HG03354 (cell line): ENCODE measurements around the gene OR5AU1.
"Not testable (repeated sequence)": the region's sequence is repeated elsewhere in the genome, so short reads cannot be mapped to it uniquely, and the experiment has no call there.

Experiments used
- ATAC-seq: cut with Tn5 transposase; IDR thresholded peaks from one replicate; pipeline ENCODE4 v1.9.1; 2021; ENCODE audit warnings: mild to moderate bottlenecking; ENCODE audit not compliant: unreplicated experiment, poor library complexity, severe bottlenecking

Gene OR5AU1

DNA sequence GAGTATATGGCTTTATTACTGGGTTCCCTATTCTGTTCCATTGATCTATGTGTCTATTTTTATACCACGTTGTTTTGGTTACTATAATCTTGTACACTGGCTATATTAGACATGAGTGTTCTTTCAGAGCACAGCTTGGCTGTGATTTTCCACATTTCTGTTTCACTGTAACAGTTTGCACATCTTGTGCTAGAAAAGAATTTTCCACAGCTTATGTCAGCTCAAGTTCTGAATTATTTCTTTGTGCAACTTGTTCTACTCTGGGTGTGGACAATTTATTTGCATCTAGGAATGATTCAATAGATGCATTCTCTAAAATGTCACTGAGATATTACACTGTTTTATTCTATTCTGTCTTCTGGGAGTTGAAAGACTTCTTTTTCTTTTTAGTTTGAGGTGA lies 28.4 kb upstream of the OR5AU1 start:
- no peak for ATAC-seq

DNA sequence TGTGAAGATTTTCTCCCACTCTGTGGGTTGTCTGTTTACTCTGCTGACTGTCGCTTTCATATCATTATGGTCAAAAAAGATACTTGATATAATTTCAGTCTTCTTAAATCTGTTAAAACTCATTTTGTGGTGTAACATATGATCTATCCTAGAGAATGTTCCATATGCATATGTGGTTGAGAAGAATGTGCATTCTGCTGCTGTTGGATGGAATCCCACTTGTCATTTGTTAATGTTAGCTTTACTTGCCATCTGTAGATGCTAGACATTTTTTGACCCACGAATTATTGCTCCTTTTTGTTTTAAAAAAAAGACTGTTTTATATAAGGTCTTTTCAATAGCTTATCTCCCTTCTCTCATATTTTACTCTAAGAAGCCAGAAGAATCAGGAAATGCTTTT lies 26.3 kb upstream of the OR5AU1 start:
- no peak for ATAC-seq

DNA sequence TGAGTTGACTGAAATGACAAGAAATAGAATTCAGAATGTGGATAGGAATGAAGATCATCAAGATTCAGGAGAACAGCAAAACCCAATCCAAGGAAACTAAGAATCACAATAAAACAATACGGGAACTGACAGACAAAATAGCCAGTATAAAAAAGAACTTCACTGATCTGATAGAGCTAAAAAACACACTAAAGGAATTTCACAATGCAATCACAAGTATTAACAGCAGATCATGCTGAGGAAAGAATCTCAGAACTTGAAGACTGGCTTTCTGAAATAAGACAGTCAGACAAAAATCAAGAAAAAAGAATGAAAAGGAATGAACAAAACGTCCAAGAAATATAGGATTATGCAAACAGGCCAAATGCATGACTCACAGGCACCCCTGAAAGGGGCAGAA lies 15.3 kb upstream of the OR5AU1 start:
- no peak for ATAC-seq

DNA sequence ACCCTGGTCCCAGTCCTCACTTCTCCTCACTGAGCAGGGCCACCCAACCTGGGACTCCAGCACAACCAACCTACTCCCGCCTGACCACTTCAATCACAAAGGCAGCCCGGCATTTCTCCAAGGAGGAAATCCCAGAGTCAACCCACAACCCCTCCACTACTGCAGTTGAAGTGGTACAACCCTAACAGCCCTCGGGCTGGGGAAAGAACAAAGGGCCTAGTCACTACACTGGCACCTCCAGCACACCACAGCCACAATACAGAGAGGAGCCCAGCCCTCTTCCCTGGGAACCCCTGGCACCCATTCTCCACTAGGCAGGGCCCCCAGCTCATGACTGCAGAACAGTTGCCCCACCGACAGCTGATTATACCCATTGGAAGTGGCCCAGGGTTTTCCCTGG lies 13.7 kb upstream of the OR5AU1 start:
- no peak for ATAC-seq

DNA sequence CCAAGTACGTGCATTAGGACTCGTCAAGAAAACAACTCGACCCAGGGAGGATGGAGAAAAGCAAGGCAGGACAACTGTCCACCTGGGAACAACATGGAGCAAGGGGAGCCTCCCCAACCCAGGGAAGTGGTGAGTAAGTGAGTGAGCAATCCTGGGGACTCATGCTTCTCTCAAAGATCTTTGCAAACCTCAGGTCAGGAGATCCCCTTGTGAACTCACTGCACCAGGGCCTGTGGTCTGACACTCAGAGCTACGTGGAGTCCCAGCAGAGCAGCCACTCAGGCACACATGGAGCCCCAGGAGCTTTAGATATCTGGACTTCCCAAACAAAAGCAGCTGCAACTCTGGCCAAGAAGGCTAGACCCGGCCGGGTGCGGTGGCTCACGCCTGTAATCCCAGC lies 12.2 kb upstream of the OR5AU1 start:
- no peak for ATAC-seq

DNA sequence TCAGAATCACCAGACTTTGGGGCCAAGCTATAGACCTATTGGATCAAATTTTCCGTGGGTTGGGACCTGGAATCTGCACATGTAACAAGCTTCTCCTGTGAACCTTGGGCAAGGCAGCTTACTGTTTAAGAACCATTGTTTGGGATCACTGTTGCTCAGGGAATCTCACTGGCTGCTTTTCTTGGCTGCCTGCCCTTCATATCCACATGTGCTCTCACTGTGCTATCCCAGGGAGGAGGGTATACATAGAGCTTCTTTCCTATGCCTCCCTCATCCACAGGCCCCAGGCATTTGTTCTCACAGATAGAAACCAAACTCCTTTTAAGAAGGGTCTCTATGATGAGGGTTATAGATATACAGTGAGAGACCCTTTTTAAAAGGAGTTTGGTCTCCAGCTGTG lies 9.8 kb upstream of the OR5AU1 start:
- ATAC-seq: not testable (repeated sequence)

DNA sequence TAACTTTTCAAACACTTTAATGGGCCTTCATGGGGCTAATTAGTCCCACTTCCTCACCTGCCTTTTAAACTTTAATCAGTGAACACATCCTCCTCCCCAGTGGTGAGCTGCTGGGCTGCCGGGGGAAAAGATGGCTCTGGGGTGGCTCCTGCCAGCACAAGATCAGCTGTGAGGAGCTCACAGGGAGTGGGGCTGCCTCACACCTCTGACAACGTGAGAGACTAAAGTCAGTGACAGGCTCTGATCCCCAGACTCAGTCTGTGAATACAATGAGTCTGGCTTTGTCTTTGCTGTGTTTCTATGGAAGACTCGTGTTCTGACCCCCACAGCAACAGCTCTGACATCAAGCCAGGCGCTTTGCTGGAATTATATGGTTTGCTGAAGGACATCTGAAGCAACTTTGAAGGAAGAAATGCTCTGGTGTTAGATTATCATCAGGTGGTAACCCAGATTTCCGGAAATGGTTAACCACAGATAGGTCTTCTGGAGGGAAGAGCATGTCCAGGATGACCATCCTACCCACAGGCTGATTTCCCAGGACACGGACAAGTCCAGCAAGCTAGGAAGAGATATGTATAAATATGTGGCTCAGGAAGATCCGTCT lies 9.2 kb upstream of the OR5AU1 start:
- ATAC-seq: not testable (repeated sequence)

DNA sequence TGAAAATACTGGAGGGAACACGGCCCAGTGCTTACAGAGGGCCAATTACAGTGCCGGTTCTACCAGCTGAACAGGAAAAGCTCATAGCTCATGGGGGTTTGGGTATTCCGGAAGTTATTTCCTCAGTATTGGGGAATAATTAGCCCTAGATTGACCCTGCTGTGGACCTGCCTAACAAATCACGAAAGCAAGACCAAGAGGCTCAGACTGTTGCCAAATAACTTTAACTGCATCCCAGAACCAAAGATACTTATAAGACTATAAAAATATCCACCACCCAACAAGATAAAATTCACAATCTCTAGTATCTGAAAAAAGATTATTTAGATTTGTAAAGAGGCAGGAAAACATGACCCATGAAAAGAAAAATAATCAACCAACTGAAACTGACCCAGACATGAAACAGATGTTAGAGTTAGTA lies 8.0 kb upstream of the OR5AU1 start:
- no peak for ATAC-seq

DNA sequence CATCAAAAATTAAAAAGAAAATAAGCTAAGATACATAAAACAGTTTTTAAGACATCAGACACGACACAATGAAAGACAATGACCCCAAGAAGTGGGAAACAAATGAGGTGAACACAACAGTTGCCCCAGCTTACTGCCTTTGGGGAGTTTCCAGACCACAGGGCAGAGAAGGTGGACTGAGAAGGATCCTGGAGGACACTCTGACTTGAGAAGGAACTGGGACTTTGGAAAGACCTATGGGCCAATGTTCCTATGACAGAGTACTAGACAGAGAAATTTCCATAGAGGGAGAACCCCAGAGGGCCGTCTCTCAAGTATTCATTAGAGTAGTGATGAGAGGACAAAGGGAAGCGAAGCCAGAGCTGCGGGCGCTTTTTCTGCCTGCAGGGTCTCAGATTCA lies 6.2 kb upstream of the OR5AU1 start:
- ATAC-seq: no peak

DNA sequence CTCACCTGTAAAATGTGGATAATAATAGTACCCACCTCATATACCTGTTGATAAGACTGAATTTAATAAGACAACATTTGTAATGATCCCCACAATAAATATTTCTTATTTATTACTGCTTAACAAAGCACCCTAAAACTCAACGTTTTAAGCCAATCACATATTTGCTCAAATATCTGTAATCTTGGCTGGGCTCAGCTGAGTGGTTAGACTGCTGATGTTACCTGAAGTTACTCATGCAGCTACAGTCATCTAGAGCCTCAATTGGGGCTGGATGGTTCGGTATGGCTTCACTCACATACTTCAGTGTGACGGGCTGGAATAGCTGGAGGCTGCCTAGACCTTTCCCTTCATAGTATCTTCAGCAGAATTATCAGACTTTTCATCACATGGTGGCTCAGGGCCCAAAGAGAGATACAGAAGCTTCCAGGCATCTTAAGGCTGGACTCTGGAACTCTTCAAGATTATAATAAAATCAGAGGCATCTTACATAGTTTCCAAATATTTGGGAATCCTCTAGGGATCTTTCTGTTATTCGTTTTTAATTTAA lies 4.3 kb upstream of the OR5AU1 start:
- ATAC-seq: no peak

DNA sequence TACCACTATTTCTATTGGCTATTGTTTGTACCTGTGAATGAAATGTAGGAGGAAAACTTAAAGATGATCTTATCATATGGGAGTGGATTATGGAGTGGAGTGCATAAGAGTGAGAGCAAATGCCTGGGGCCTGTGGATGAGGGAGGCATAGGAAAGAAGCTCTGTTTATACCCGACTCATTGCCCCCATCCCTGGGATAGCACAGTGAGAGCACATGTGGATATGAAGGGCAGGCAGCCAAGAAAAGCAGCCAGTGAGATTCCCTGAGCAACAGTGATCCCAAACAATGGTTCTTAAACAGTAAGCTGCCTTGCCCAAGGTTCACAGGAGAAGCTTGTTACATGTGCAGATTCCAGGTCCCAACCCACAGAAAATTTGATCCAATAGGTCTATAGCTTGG lies 2.3 kb upstream of the OR5AU1 start:
- ATAC-seq: not testable (repeated sequence)

DNA sequence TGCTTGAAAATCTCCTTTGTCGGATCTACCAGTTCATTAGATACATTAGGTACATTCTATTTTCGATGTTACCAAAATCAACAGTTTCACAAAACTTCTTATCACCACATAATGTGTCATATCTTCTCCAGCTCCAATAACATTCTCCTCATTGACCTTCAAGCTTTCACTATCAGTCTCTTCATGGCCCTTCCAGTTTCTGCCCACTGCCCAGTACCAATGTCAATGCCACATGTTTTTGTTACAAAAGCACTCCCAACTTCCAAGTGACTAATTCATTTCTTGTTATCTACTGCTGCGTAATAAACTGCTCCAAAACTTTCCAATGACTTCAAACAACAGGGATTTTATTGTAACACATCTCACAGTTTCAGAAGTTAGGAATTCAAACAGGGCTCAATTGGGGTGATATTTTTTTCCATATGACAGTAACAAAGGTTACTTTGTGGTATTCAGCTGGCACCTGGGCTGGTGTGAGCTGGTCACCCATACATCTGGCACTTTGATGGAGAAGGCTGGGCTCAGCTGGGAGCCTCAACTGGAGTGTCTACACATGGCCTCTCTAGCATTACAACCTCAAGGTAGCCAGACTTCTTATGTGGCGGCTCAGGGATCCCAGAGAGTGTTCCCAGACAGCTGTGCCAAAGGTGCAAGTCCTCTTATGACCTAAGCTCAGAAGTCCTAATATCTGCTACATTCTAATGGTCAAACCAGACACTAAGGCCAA lies 6.1 kb downstream of the OR5AU1 start:
- ATAC-seq: no peak

DNA sequence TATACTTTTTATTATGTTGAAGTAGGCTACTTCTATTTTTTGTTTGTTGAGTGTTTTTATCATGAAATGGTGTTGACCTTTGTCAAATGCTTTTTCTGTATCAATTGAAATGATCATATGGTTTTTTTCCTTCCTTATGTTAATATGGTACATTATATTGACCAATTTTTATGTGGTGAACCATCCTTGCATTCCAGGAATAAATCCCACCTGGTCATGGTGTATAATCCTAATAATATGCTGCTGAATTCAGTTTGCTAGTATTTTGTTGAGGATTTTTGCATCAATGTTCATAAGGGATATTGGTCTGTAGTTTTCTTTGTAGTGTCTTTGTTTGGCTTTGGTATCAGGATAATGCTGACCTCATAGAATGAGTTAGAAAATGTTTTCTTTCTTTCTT lies 10.4 kb downstream of the OR5AU1 start:
- no peak for ATAC-seq

DNA sequence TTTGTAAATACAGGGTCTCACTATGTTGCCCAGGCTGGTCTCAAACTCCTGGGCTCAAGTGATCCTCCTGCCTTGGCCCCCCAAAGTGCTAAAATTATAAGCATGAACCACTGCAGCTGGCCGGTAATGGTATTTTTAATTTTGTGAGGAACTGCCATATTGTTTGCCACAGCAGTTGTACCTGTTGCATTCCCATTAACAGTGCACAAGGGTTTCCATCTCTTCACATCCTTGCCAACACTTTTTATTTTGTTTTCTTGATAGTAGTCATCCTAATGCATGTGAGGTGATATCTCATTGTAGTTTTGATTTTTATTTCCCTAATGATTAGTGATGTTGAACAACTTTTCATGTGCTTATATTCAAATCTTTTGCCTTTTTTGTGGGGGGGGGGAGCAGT lies 13.5 kb downstream of the OR5AU1 start:
- ATAC-seq: no peak

DNA sequence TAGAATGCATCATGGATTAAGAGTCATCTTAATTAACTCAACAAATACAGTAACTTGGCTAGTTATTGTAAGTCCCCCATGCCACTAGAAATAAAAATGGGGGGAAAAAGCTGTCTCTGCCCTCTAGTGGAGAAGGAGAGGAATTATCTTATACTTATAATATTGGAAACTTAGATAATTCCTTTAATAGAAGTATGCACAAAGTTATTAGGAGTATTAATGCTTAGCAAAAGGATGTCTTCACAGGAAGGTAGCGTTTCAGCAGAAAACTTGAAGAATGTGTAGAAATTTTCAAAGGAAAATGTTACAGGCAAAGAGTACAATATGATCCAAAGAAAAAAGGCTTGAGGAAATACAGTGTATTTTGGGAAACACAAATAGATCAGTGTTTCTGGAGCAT lies 19.8 kb downstream of the OR5AU1 start:
- ATAC-seq: no peak

DNA sequence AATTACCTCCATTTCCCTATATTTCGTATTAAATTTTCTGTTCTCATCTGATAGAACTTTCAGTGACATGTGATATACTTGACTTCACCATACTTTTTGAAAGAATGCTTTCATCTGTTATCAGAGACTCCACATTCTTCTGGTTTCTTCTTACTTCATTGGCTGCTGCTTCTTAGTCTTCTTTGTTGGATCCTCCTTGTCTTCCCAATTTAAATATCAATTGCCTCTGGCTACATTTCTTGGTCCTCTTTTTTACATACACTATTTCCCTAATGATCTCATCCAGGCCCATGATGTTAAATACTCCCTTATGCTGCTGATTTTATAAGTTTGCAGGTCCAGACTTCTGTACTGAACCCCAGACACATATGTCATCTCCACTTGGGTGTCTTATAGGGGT lies 22.0 kb downstream of the OR5AU1 start:
- no peak for ATAC-seq

DNA sequence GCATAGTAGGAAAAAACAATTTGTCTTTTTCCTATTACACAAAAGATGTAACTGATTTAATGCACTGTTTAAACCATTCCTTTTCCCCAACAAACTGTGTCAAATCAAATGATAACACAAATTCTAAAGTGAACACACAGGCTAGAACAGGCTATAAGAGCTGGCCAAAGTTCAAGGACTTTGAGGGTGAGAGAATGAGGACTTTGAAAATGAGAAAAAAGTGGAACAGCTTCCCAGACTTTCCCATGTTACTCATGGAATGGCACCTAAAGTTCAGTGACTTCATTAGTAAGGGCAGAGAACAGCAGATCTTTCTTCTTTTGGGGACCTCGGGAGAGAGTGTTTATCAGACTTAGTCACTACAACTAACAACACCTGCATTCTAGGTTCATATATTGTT lies 32.4 kb downstream of the OR5AU1 start:
- no peak for ATAC-seq

DNA sequence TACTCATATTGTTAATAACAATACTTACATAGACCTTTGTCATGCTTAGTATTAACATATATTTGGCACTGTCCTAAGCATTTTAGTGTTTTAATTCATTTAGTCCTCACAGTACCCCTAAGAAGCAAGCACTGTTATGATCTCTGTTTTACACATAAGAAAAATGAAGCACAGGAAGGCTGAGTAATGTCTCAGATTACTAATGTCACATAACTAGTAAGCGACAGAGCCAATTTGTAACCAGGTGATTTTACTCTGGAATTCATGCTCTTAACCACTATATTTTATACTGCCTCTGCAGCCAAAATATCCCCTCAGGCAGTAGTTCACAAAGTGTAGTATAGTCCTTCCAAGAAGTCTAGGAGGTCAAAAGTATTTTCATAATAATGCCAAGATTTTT lies 34.7 kb downstream of the OR5AU1 start:
- ATAC-seq: no peak

DNA sequence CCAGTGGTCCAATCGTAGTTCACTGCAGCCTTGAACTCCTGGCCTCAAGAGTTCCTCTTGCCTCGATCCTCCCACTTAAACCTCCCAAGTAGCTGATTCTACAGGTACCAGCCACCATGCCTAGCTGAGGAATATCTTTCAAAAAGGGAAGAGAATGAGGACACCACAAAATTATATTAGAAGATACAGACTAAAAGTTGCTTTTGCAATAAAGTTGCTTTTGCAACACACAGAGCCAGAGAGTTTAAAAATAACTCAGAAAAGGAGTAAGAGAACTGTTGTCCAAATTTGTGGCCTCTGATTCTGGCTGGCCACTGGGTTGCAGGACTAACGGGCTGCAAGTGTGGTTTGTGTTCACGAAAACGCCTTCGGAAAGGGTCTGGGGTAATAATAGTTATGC lies 35.2 kb downstream of the OR5AU1 start:
- no peak for ATAC-seq

DNA sequence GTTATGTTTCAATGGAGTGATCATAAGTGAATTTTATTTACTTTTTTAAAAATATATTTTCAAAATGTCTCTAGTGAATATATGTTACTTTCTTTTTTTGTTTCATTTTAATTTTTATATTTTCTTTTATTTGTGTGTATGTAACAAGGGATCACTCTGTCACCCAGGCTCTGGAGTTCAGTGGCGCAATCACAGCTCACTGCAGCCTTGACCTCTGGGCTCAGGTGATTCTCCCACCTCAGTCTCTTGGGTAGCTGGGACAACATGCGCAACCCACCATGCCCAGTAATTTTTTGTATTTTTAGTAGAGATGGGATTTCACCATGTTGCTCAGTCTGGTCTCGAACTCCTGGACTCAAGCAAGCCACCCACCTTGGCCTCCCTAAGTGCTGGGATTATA lies 36.9 kb downstream of the OR5AU1 start:
- ATAC-seq: no peak

DNA sequence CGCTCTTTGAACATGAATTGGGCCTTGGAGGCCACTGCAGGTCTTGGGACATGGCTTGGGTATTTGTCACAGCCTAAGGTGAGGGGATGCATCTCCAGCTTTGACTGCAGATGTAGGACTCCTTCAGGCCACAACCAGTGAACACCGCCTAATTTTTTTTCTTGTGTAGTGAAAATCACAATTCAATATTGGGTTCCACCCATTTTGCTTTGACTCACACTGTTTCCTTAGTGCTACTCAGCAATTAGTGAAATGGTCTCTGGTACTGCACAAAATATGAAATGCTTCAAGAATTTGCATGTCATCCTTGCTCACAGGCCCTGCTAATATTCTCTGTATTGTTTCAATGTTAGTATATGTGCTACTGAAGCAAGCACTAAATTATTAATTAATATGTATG lies 42.5 kb downstream of the OR5AU1 start:
- ATAC-seq: no peak

DNA sequence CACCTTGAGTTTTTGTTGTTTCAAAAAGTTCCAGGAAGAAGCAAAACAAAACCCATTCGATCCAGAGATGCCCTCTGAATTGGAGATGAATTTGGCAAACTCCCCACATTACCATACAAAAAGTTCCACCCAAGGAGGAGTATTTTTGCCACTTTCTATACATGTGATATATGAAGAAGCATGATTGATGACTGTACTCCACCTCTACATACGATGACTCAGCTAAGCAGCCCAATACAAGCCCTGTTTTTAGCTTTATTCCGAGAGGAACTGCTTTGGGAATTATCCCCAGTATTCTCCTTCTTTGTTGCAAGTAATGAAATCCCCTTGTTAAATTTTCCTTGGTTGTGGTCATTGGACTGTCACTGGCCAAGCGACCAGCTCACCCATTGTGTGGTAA lies 43.6 kb downstream of the OR5AU1 start:
- ATAC-seq: no peak
